ENCODE data around the gene DUOX1. TPM values are rescaled to one million over a fixed set of nuclear protein-coding genes. Genes with fewer than 3 reads are reported as not detected.

DUOX1 gene
- total RNA-seq, 3 donors from 2014 or later (not counting 1 experiment from before 2014, with no cell fraction given) = 0.20 TPM; not detected in 2

GRCh38 chr15:45121020-45121419, 8.8 kb upstream of the DUOX1 start:
- 86% methylated on average over 3 of the region's 3 CpGs for WGBS (ENCODE audit: insufficient coverage)
- Histone ChIP-seq H3K27me3 (ENCODE audit: control insufficient read depth, insufficient read depth, low read length) (peaks cover 25% of the 10 kb centered on the region), H3K9me3 (ENCODE audit: control insufficient read depth, insufficient read depth, low read length) (no peaks in the 10 kb centered on the region), H3K4me1 (ENCODE audit: control insufficient read depth, insufficient read depth, low read length) (peaks cover 20% of the 10 kb centered on the region), H3K27ac (ENCODE audit: low read length) (no peak overlapping the region), H3K36me3 (ENCODE audit: control insufficient read depth, insufficient read depth, low read length) (no peaks in the 10 kb centered on the region), H3K4me3 (ENCODE audit: low read length) (no peak overlapping the region)
- Mint-ChIP-seq H3K9me3 (no peaks in the 10 kb centered on the region), H3K27me3 (ENCODE audit: low read depth in 2 of 2) (peaks cover 43 to 51% of the 10 kb centered on the region in 2 donors), H3K36me3 (no peaks in the 10 kb centered on the region), H3K4me1 (peaks cover 14 to 19% of the 10 kb centered on the region in 2 donors), H3K27ac (no peak overlapping the region), H3K4me3 (no peak overlapping the region)
- ATAC-seq (no peak), DNase-seq (no peak)
- intact Hi-C loops (cut with micrococcal nuclease) = no loop called here
- no peak for TF ChIP-seq CTCF (IDR thresholded peaks at IDR 0.05)

GRCh38 chr15:45121706-45122417, 7.9 kb upstream of the DUOX1 start:
- Mint-ChIP-seq H3K4me3 (no peak overlapping the region), H3K27me3 (ENCODE audit: low read depth in 2 of 2) (peaks cover 42 to 51% of the 10 kb centered on the region in 2 donors), H3K4me1 (peaks cover 14 to 16% of the 10 kb centered on the region in 2 donors), H3K27ac (no peak overlapping the region), H3K36me3 (no peaks in the 10 kb centered on the region), H3K9me3 (no peaks in the 10 kb centered on the region)
- H3K36me3 ChIP-seq (ENCODE audit: control insufficient read depth, insufficient read depth, low read length) = no peaks in the 10 kb centered on the region
- no peak for ATAC-seq
- peaks cover 17% of the 10 kb centered on the region for H3K27me3 ChIP-seq (ENCODE audit: control insufficient read depth, insufficient read depth, low read length)
- 67% methylated on average over 7 of the region's 9 CpGs for WGBS (ENCODE audit: insufficient coverage)
- no peak overlapping the region for H3K4me3 ChIP-seq (ENCODE audit: low read length)
- H3K4me1 ChIP-seq (ENCODE audit: control insufficient read depth, insufficient read depth, low read length) = peaks cover 13% of the 10 kb centered on the region
- intact Hi-C loops (cut with micrococcal nuclease) = no loop called here
- DNase-seq = no peak
- H3K27ac ChIP-seq (ENCODE audit: low read length) = no peak overlapping the region
- no peaks in the 10 kb centered on the region for H3K9me3 ChIP-seq (ENCODE audit: control insufficient read depth, insufficient read depth, low read length)
- TF ChIP-seq CTCF (IDR thresholded peaks at IDR 0.05) = no peak

- ATAC-seq = no peak
- peaks cover 13% of the 10 kb centered on the region for H3K27me3 ChIP-seq (ENCODE audit: control insufficient read depth, insufficient read depth, low read length)
- Mint-ChIP-seq H3K27me3 (ENCODE audit: low read depth in 2 of 2) (peaks cover 33 to 47% of the 10 kb centered on the region in 2 donors), H3K4me3 (no peak overlapping the region), H3K36me3 (no peaks in the 10 kb centered on the region), H3K4me1 (peaks cover 7 to 8% of the 10 kb centered on the region in 2 donors), H3K9me3 (no peaks in the 10 kb centered on the region), H3K27ac (no peak overlapping the region)
- H3K27ac ChIP-seq (ENCODE audit: low read length) = no peak overlapping the region
- WGBS (ENCODE audit: insufficient coverage) = 85% methylated on average over 7 of the region's 7 CpGs
- H3K4me3 ChIP-seq (ENCODE audit: low read length) = no peak overlapping the region
- TF ChIP-seq CTCF (IDR thresholded peaks at IDR 0.05) = no peak
- H3K9me3 ChIP-seq (ENCODE audit: control insufficient read depth, insufficient read depth, low read length) = no peaks in the 10 kb centered on the region
- H3K4me1 ChIP-seq (ENCODE audit: control insufficient read depth, insufficient read depth, low read length) = peaks cover 5% of the 10 kb centered on the region
- intact Hi-C loops (cut with micrococcal nuclease) = no loop called here
- no peaks in the 10 kb centered on the region for H3K36me3 ChIP-seq (ENCODE audit: control insufficient read depth, insufficient read depth, low read length)
- no peak for DNase-seq
These were observed 7.1 kb upstream of the DUOX1 start for GRCh38 chr15:45122719-45123118.

GRCh38 chr15:45123397-45123796, 6.4 kb upstream of the DUOX1 start:
- no peak for DNase-seq
- Histone ChIP-seq H3K36me3 (ENCODE audit: control insufficient read depth, insufficient read depth, low read length) (no peaks in the 10 kb centered on the region), H3K9me3 (ENCODE audit: control insufficient read depth, insufficient read depth, low read length) (no peaks in the 10 kb centered on the region), H3K4me3 (ENCODE audit: low read length) (no peak overlapping the region), H3K4me1 (ENCODE audit: control insufficient read depth, insufficient read depth, low read length) (no peaks in the 10 kb centered on the region), H3K27me3 (ENCODE audit: control insufficient read depth, insufficient read depth, low read length) (peaks cover 10% of the 10 kb centered on the region), H3K27ac (ENCODE audit: low read length) (no peak overlapping the region)
- intact Hi-C loops (cut with micrococcal nuclease) = no loop called here
- no peak for TF ChIP-seq CTCF (IDR thresholded peaks at IDR 0.05)
- ATAC-seq = no peak
- no peaks in the 10 kb centered on the region for H3K36me3 Mint-ChIP-seq
- H3K27ac Mint-ChIP-seq = no peak overlapping the region
- H3K9me3 Mint-ChIP-seq = no peaks in the 10 kb centered on the region
- peaks cover 31 to 47% of the 10 kb centered on the region in 2 donors for H3K27me3 Mint-ChIP-seq (ENCODE audit: low read depth in 2 of 2)
- no peak overlapping the region for H3K4me3 Mint-ChIP-seq
- peaks cover under 1 to 1% of the 10 kb centered on the region in 2 donors for H3K4me1 Mint-ChIP-seq

Data from natural killer cell (primary cell).